GM12878 (cell line): ENCODE data around the gene TMEM174. TPM values are rescaled to one million over a fixed set of nuclear protein-coding genes. Genes with fewer than 3 reads are reported as not detected.

Experiments
- ATAC-seq: fragments of 200-7000 bp; cut with Tn5 transposase; 3 replicates; pipeline ENCODE4 v1.9.1; 2020; ENCODE audit warnings: mild to moderate bottlenecking, moderate library complexity
- BruUV-seq: library from RNA; stranded (reverse); fragments of 400-500 nt; replicated peaks from 2 replicates; lab custom pipeline; 2021; lab: Mats Ljungman, UMichigan
- CTCF ChIA-PET: fragments of 300-600 bp; sonication (Branson Sonifier 250); formaldehyde crosslinking; extraction: SDS; loops from one replicate; lab custom pipeline; 2021; ENCODE audit warnings: inconsistent platforms; lab: Yijun Ruan, JAX
- POLR2A ChIA-PET: fragments of 350-600 bp; formaldehyde crosslinking; extraction: SDS; loops from one replicate; lab custom pipeline; 2021; ENCODE audit warnings: inconsistent platforms; lab: Charles Lee
- RAD21 ChIA-PET: fragments of 300-600 bp; sonication (Branson Sonifier 250); formaldehyde crosslinking; loops from one replicate; lab custom pipeline; 2023; ENCODE audit warnings: antibody characterized with exemption; ENCODE audit not compliant: unreplicated experiment; lab: Charles Lee
- SMC1A ChIA-PET: fragments of 300-600 bp; sonication (Branson Sonifier 250); formaldehyde crosslinking; loops from one replicate; lab custom pipeline; 2023; ENCODE audit not compliant: unreplicated experiment, uncharacterized antibody; lab: Charles Lee
- DNase-seq: peaks from one replicate; pipeline ENCODE4 v3.0.0-alpha.2; 2011; ENCODE audit warnings: low read depth, low spot score
- FAIRE-seq: peaks from 3 replicates; lab custom pipeline; 2011; peaks lifted over from hg19 to GRCh38; lab: Jason Lieb, UNC
- H2AFZ ChIP-seq: 2 replicates; pipeline ENCODE4 v1.6.0; 2011; ENCODE audit warnings: low read depth, low read length, control low read depth; ENCODE audit not compliant: control insufficient read depth
- H3K27ac ChIP-seq: 2 replicates; pipeline ENCODE4 v1.5.1; 2011; ENCODE audit warnings: control low read depth; ENCODE audit not compliant: control insufficient read depth, insufficient read depth
- H3K27me3 ChIP-seq, 2 experiments: replicated peaks in 1 of 2; 2 replicates each; pipeline versions ENCODE4 v1.6.0 to v1.6.1; 2011; ENCODE audit warnings: low read length in 1 of 2; ENCODE audit not compliant: control insufficient read depth in 2 of 2, insufficient read depth in 2 of 2
- H3K36me3 ChIP-seq, 2 experiments: 2 replicates each; pipeline ENCODE4 v1.5.1; 2011; ENCODE audit warnings: low read length in 1 of 2; ENCODE audit not compliant: control insufficient read depth in 2 of 2, insufficient read depth in 2 of 2
- H3K4me1 ChIP-seq: 2 replicates; pipeline ENCODE4 v1.6.1; 2011; ENCODE audit warnings: mild to moderate bottlenecking, low read length, moderate library complexity, mixed read lengths; ENCODE audit not compliant: control insufficient read depth, insufficient read depth
- H3K4me2 ChIP-seq: 2 replicates; pipeline ENCODE4 v1.6.0; 2011; ENCODE audit warnings: control low read depth; ENCODE audit not compliant: control insufficient read depth, insufficient read depth
- H3K4me3 ChIP-seq: fragments of 200-600 bp; sonication (generic); 2 replicates; pipeline ENCODE4 v1.5.1; 2016
- H3K79me2 ChIP-seq: 2 replicates; pipeline ENCODE4 v1.6.0; 2011; ENCODE audit warnings: low read length; ENCODE audit not compliant: control insufficient read depth, insufficient read depth
- H3K9ac ChIP-seq: 2 replicates; pipeline ENCODE4 v1.8.0; 2011; ENCODE audit warnings: low read length, control low read depth, mixed read lengths; ENCODE audit not compliant: control insufficient read depth, insufficient read depth
- H3K9me3 ChIP-seq: replicated peaks from 3 replicates; pipeline ENCODE4 v1.5.1; 2011; ENCODE audit warnings: mild to moderate bottlenecking, low read length; ENCODE audit not compliant: control insufficient read depth, insufficient read depth
- H4K20me1 ChIP-seq: 2 replicates; pipeline ENCODE4 v1.6.0; 2011; ENCODE audit not compliant: control insufficient read depth, insufficient read depth
- CUX1 ChIP-seq: IDR thresholded peaks from 2 replicates; pipeline ENCODE4 v1.6.1; 2012; ENCODE audit warnings: improper control_type of control experiment, low read depth, low read length; ENCODE audit not compliant: insufficient replicate concordance
- HDAC2 ChIP-seq: fragments of 200-600 bp; sonication (generic); IDR thresholded peaks from 2 replicates; pipeline ENCODE4 v1.6.1; 2017
- KLF5 ChIP-seq: fragments of 450-650 bp; IDR thresholded peaks from 2 replicates; pipeline ENCODE4 v1.6.1; 2014; ENCODE audit warnings: mild to moderate bottlenecking; ENCODE audit not compliant: partially characterized antibody
- RAD21 ChIP-seq: IDR thresholded peaks from 2 replicates; pipeline ENCODE4 v1.6.1; 2011; ENCODE audit warnings: mild to moderate bottlenecking, low read depth, low read length, moderate library complexity; ENCODE audit not compliant: insufficient read depth
- RCOR1 ChIP-seq: conservative IDR thresholded peaks from 2 replicates; pipeline ENCODE4 v1.6.1; 2012; ENCODE audit warnings: low read depth, low read length, improper control_type of control experiment
- RELA ChIP-seq: fragments of 450-650 bp; IDR thresholded peaks from 2 replicates; pipeline ENCODE4 v1.8.0; 2014; ENCODE audit warnings: borderline replicate concordance; ENCODE audit not compliant: partially characterized antibody
- SIN3A ChIP-seq: IDR thresholded peaks from 2 replicates; pipeline ENCODE4 v1.6.1; 2012; ENCODE audit warnings: low read depth, low read length, improper control_type of control experiment
- SIX5 ChIP-seq: IDR thresholded peaks from 2 replicates; pipeline ENCODE4 v1.6.1; 2011; ENCODE audit warnings: mild to moderate bottlenecking, low read depth, low read length, moderate library complexity; ENCODE audit not compliant: severe bottlenecking
- SMAD1 ChIP-seq: fragments of 450-650 bp; IDR thresholded peaks from 2 replicates; pipeline ENCODE4 v1.6.1; 2018; ENCODE audit warnings: mild to moderate bottlenecking, low read depth; ENCODE audit not compliant: partially characterized antibody
- SUPT20H ChIP-seq: IDR thresholded peaks from 2 replicates; pipeline ENCODE4 v1.6.1; 2011; ENCODE audit warnings: low read depth, mild to moderate bottlenecking, low read length, moderate library complexity, borderline replicate concordance; ENCODE audit not compliant: control insufficient read depth
- WGBS: methylation state at CpG from one replicate; pipeline ENCODE4 v1.1.6; 2016; ENCODE audit warnings: low lambda C conversion rate; ENCODE audit not compliant: insufficient replicate concordance, insufficient coverage; ENCODE audit errors: missing lambda C conversion rate; 5-methylcytosine and 5-hydroxymethylcytosine counted together
- in situ Hi-C: fragments of 300-500 bp; cut with MboI; formaldehyde crosslinking; loops from 9 replicates; pipeline ENCODE4 v1.14.3; 2018; ENCODE audit warnings: mixed read lengths
- intact Hi-C: fragments of 100-400 bp; cut with micrococcal nuclease; formaldehyde crosslinking; loops from one replicate; pipeline ENCODE4 v1.14.2; 2022; ENCODE audit not compliant: unreplicated experiment
- polyA plus RNA-seq, 11 experiments: library from polyadenylated mRNA; depleted of rRNA in 4 of 11; unstranded in 6 of 11; stranded (reverse) in 5 of 11; fragments of >200 nt; fragmentation: Nextera tagmentation in 4 of 11; fragmentation: Illumina TruSeq in 1 of 11; extraction: Ambion mirVana in 4 of 11; extraction: Trizol in 1 of 11; gene quantifications; 1 replicate in 1 of 11; 2 replicates in 10 of 11; pipeline versions ENCODE4 v1.2.1 to v1.2.3, GENCODE V29; 2011 to 2016; ENCODE audit warnings: inconsistent platforms in 2 of 11, missing spikeins in 2 of 11, low read depth in 1 of 11
- total RNA-seq, 4 experiments: library from RNA; depleted of rRNA in 3 of 4; stranded (reverse); fragments of >200 nt in 3 of 4; fragmentation: Illumina TruSeq in 1 of 4; extraction: Trizol in 1 of 4; gene quantifications; 2 replicates each; pipeline versions ENCODE4 v1.2.1 to v1.2.3, GENCODE V29; 2013 to 2021

TMEM174 gene
- total and polyA plus RNA-seq, 10 of the 15 experiments (the other 5 are each of a cell fraction or from before 2014, with no cell fraction given): not detected

- Histone ChIP-seq H3K9me3 (no peaks in the 10 kb centered on the region), H3K4me3 (no peak overlapping the region), H3K9ac (no peak overlapping the region), H3K4me2 (no peak overlapping the region), H4K20me1 (no peaks in the 10 kb centered on the region), H3K4me1 (no peaks in the 10 kb centered on the region), H3K36me3 (no peaks in the 10 kb centered on the region), H3K27me3 (peaks cover under 1 to 3% of the 10 kb centered on the region in 2 experiments; a peak in 1 of 4 replicates), H3K79me2 (no peaks in the 10 kb centered on the region), H3K27ac (no peak overlapping the region), H2AFZ (no peak overlapping the region)
- ChIA-PET SMC1A (no interaction called here), CTCF (interaction anchor here (0.8 kb wide), 1 partner anchor 18 kb away, joined by 3 read pairs; no protein-coding TSS in a partner anchor), RAD21 (no interaction called here), POLR2A (no interaction called here)
- in situ Hi-C loops: no loop called here
- DNase-seq (no peak), FAIRE-seq (no peak), ATAC-seq (no peak)
- intact Hi-C loops: no loop called here
- BruUV-seq: no TSS peak
- TF ChIP-seq HDAC2 (no peak), SIN3A (no peak), RELA (no peak)
- 12% methylated on average over 8 of the region's 8 CpGs for WGBS
Observed at GRCh38 chr5:73197637-73198257, 24.8 kb downstream of the TMEM174 start.

GRCh38 chr5:73198833-73199592, 26.0 kb downstream of the TMEM174 start:
- Histone ChIP-seq H3K27me3 (peaks cover 0 to 3% of the 10 kb centered on the region in 2 experiments; a peak in 1 of 4 replicates), H3K9me3 (no peaks in the 10 kb centered on the region), H3K79me2 (no peaks in the 10 kb centered on the region), H3K9ac (no peak overlapping the region), H4K20me1 (no peaks in the 10 kb centered on the region), H3K4me3 (no peak overlapping the region), H3K4me1 (no peaks in the 10 kb centered on the region), H3K4me2 (no peak overlapping the region), H3K36me3 (no peaks in the 10 kb centered on the region), H2AFZ (no peak overlapping the region), H3K27ac (no peak overlapping the region)
- TF ChIP-seq RCOR1 (no peak), KLF5 (no peak), SIX5 (no peak), SUPT20H (no peak), RAD21 (no peak), CUX1 (no peak), SMAD1 (no peak)
- SMC1A ChIA-PET: no interaction called here
- no peak for FAIRE-seq
- WGBS: 15% methylated on average over 3 of the region's 3 CpGs
- POLR2A ChIA-PET: no interaction called here
- RAD21 ChIA-PET: no interaction called here
- no TSS peak for BruUV-seq
- in situ Hi-C loops: no loop called here
- CTCF ChIA-PET: no interaction called here
- DNase-seq: no peak
- ATAC-seq: no peak
- intact Hi-C loops: no loop called here
